CD4-positive, alpha-beta T cell treated with Interleukin-6 at 100 ng/mL for 8 hours (primary cell): ENCODE measurements around the gene FRMD4B.
"Not testable (repeated sequence)": the region's sequence is repeated elsewhere in the genome, so short reads cannot be mapped to it uniquely, and the experiment has no call there.

ENCODE experiments used
- DNase-seq: peaks from one replicate; pipeline ENCODE4 v3.0.0-alpha.2; 2020; ENCODE audit warnings: mixed read lengths, low spot score

The FRMD4B gene

DNA sequence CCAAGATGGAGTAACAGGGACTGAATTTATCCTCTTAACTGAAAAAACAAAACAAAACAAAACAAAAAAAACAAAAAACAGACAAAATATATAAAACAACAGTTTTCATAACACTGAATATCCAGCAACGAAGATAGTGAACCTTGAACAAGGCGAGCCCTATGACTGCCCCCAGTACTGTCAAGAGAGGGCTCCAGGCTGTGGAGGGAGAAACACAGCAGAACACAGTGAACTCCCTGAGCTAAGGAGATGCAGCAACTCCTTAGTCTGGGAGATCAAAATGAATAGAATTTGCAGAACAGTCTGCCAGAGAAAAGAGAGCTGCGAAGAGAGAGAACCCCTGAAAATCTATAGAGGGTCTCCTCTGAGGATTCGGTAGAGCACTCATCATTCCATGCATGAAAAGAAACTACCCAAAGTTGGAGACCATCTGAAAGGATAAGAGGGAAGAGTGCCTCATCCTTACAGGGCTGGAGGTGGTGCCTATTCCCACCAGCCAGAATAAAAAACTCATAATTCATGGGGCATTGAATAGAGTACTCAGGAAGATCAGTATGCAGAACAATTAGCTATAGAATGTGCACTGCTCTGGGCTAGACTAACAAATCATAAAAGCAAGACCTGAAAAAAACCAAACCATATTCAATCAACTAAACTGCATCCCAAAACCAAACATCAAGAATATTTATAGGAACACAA, 101.8 kb downstream of the FRMD4B start:
- DNase-seq = no peak

DNA sequence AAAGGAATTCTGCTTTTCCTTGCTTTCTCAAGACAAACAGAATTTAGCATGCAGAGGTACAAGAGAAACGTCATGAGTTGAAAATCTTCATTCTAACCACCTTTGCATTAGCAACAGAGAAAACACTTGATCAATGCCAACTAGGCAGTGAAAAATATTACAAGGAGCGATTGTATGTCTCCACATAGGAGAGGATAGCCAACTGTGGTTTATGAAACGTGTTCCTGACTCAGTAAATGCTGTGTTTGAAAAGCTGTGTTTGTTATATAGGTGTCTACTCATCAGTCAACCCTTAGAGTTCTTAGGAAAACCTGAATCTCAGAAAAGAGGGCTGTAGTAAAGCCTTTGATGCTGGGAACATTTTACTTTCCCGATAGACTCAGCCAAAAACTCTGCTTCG, 102.4 kb downstream of the FRMD4B start:
- DNase-seq = no peak

DNA sequence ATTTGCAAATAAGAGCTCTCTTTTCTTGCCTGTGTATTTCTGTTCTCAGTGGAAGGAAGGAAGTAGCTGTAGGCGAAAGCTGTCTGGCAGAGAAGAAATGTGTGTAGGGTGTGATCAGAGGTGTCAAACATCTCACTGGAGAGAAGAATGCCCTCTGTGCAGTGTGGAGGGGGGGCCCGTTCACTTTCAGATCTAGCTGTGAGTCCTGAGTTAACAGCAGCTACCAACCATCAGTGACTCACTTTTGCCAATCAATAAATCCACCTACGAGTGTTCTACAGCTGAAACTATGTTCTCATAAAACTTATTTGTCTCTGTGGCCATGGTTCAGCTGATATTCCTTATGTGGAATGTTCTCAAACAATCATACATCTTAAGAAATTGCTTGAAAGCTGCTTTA, 103.7 kb downstream of the FRMD4B start:
- peak; percentile 21 for DNase-seq

DNA sequence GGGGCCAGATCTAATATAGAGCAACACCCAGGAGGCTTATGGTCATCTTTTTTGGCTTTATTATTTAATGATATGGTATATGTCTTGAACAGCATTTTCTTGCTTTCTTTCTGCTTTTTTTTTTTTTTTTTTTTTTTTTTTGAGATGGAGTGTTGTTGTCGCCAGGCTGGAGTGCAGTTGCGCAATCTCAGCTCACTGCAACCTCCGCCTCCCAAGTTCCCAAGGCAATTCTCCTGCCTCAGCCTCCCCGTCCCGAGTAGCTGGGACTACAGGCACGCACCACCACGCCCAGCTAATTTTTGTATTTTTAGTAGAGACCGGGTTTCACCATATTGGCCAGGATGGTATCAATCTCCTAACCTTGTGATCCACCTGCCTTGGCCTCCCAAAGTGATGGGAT, 108.5 kb downstream of the FRMD4B start:
- not testable (repeated sequence) for DNase-seq

DNA sequence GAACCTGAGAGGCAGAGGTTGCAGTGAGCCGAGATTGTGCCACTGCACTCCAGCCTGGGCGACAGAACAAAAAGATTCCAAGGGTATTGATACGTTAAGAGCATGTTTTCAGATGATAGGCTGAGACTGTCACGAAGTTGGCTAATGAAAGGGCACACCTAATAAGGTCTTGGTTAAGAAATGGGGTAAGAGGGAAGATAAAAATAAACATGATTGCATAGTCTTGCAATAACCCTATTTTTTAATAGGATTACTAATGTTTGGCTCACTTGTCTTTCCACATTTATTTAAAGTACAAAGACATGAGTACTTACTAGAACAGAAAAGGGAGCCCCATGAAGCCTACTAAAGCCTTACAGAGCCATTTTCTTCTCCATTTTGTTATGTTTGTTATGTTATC, 109.0 kb downstream of the FRMD4B start:
- no peak for DNase-seq

DNA sequence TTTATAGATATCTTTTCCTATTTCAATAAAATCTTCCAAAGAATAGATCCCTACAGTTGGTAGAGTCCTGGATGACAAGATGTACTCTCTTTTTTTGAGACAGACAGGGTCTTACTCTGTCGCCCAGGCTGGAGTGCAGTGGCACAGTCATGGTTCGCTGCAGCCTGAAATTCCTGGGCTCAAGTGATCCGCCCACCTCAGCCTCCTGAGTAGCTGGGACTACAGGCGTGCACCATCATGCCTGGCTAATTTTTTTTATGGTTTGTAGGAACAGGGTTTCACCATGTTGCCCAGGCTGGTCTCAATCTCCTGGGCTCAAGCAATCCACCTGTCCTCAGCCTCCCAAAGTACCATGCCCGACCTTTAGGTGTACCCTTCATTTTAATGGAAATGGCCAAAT, 109.7 kb downstream of the FRMD4B start:
- not testable (repeated sequence) for DNase-seq

DNA sequence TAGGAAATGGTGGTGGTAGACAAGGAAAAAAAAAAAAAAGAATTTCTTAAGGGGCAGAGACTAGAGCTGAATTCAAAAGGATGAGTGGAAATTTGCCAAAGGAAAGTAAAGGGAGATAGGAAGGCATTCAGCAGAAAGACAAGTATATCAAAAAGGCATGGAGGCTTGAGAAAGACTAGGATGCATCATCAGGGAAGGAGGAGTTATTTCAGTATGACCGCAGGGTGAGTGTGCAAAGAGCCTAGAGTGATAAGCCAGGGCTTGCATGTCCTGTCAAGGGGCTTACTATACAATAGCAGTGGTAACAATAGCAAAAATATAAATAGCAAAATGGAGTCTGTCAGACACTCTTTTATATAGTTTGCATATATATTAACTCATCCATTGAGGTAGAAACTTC, 112.0 kb downstream of the FRMD4B start:
- no peak for DNase-seq

DNA sequence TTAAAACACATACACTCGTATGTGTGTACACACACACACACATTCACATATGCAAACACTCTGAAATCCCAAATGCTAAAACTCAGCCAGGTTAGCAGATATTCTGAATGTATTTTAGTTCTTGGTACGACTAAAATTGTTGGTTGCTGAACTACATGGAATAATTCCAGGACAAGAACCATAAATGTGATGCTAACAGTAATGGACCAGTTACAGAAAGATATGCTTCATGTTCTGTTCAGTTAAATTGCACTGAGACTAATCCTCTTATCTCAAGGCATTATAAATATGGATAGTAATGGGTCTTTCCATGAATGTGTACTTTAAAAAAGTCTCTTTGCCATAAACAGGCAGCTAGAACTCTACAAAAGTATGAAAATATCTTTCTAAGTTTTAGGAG, 113.3 kb downstream of the FRMD4B start:
- DNase-seq = no peak

DNA sequence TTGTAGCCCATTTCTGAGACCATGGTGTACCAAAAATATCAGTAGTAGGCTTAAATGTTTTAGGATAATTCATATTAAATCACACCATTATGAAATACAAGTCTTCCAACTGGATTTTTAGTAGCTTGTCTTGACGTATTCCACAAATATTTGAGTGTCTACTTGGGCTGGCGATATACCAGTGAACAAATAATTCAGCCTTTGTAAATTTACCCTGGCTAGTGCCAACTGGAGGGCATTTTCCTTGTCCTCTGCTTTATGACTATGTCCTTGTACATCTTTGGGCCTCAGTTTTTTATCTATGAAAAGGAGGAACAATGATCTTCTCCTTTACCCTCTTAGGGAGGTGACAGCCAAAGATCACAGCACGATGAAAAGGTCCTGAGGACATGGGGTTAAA, 114.8 kb downstream of the FRMD4B start:
- no peak for DNase-seq

DNA sequence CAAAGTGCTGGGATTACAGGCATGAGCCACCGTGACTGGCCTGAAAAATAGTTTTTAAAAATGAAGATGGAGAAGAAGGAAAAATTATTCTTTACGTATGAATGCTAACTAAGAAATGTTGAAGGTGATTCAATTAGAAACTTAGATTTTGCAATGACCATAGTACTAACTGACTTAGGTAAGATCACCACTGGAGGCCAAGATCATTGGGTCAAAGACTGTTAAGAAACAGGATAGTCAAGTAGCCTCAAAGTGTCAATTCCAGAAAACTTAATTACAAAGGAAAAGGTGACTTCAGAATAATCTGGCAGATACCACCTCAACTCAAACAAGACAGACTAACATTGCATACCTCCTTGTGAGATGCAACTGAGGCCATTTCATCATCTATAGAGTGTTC, 119.3 kb downstream of the FRMD4B start:
- no peak for DNase-seq

DNA sequence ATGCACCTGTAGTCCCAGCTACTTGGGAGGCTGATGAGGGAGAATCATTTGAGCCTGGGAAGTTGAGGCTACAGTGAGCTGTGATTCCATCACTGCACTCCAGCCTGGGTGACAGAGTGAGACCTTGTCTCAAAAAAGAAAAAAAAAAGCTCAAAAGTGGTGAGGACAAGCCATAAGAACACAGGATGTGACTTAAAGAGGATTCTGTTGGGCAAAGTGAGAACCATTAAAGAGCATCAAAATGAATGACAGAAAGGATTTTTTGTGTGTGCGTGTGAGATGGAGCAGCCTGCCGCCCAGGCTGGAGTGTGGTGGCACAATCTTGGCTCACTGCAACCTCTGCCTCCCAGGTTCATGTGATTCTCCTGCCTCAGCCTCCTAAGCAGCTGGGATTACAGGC, 119.8 kb downstream of the FRMD4B start:
- not testable (repeated sequence) for DNase-seq

DNA sequence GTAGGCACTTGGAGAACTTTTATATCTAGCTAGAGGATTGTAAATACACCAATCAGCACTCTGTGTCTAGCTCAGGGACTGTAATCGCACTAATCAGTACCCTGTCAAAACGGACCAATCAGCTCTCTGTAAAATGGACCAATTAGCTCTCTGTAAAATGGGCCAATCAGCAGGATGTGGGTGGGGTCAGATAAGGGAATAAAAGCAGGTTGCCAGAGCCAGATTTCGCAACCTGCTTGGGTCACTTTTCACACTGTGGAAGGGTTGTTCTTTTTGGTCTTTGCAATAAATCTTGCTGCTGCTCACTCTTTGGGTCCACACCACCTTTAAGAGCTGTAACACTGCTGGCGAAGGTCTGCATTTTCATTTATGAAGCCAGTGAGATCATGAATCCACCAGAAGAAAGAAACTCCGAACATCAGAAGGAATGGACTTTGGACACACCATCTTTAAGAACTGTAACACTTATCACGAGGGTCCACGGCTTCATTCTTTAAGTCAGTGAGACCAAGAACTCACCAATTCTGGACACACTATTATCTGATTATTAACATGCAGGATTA, 125.0 kb downstream of the FRMD4B start:
- not testable (repeated sequence) for DNase-seq

DNA sequence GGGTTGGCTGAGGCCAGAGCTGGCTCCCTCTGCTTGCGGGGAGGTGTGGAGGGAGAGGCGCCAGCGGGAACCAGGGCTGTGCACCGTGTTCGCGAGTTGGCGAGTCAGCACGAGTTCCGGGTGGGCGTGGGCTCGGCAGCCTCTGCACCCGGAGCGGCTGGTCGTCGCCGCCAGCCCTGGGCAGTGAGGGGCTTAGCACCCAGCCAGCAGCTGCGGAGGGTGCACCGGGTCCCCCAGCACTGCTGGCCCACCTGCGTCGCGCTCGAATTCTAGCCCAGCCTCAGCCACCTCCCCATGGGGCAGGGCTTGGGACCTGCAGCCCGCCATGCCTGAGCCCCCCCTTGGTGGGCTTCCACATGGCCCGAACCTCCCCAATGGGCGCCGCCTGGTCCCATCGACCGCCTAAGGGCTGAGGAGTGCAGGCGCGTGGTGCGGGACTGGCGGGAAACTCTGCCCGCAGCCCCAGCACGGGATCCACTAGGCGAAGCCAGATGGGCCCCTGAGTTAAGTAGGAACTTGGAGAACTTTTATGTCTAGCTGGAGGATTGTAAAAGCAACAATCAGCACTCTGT, 125.6 kb downstream of the FRMD4B start:
- DNase-seq = no peak

DNA sequence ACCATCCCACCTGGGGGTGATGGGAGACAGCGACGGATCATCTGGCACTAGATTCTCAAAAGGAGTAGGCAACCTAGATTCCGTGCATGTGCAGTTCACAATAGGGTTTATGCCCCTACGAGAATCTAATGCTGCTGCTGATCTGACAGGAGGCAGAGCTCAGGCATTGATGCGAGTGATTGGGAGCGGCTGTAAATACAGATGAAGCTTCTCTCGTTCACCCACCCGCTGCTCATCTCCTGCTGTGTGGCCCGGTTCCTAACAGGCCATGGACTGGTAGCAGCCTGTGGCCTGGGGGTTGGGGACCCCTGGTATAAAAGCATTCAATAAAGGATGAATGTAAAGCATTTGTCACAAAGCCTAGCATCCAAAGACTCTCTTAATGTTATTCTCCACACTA, 126.8 kb downstream of the FRMD4B start:
- DNase-seq = no peak

DNA sequence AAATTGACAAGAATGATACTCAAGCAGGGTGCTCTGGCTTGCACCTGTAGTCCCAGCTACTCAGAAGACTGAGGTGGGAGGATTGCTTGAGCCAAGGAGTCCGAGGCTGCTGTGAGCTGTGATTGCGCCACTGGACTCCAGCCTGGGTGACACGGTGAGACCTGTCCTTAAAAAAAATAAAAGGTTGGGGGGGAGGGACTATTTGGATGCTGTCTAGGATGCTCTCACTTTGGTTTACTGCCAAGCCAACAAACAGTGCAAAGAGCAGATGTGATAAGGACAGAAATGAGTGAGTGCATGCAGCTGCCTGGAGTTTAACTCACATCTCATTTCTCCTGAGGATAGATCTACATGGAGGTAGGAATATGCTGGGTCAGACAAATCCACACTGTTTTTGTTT, 130.0 kb downstream of the FRMD4B start:
- DNase-seq = no peak

DNA sequence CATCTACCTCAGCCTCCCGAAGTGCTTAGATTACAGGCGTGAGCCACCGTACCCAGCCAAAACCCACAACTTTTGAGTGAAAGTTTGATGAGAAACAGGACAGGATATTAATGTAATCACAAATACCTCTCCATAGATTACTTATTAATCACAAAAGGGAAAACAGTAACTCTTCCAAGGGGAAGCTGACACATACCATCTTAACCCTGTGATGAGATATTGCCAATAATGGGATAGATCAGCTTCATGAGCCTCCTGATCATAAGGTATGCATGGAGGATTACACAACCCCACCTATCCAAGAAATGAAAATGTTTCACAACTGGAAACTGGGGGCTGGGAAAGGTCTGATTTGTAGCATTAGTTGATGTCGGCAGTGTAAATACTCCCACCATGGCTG, 131.5 kb downstream of the FRMD4B start:
- no peak for DNase-seq

DNA sequence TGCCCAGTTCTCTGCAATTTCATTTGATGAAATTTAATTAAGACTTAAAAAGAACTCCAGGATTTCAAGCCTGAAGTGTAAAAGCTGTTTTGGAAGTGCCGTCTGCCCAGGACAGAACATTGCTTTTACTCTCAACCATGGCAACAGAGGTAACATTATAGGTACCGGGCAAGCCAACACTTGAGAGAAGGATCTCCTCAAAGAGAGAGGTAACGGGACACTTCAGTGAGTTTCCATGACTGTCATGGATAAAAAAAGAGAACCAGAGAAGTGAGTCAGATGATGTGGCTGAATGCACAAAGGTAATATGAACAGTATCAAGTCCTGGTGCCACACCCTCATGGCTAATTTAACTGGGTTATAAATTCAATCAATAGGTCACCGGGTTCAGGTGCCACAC, 133.3 kb downstream of the FRMD4B start:
- no peak for DNase-seq

DNA sequence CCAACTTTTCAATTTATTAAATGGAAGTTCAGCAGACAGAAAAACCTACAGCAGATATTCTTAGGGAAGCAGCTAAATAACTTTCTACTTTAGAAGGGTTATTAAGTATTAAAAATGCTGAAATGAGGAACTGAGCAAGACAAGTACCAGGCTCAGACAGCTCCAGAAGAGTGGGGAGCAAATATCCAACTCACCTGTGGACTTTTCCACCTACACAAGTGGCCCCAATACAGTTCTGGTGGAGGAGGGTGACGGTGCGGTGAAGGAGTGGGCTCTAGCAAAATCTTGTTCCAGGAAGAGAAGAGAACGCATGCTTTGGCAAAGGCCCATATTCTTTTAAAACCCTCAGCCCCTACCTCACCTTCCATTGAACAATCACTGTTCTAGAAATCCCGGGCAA, 133.7 kb downstream of the FRMD4B start:
- DNase-seq = no peak

DNA sequence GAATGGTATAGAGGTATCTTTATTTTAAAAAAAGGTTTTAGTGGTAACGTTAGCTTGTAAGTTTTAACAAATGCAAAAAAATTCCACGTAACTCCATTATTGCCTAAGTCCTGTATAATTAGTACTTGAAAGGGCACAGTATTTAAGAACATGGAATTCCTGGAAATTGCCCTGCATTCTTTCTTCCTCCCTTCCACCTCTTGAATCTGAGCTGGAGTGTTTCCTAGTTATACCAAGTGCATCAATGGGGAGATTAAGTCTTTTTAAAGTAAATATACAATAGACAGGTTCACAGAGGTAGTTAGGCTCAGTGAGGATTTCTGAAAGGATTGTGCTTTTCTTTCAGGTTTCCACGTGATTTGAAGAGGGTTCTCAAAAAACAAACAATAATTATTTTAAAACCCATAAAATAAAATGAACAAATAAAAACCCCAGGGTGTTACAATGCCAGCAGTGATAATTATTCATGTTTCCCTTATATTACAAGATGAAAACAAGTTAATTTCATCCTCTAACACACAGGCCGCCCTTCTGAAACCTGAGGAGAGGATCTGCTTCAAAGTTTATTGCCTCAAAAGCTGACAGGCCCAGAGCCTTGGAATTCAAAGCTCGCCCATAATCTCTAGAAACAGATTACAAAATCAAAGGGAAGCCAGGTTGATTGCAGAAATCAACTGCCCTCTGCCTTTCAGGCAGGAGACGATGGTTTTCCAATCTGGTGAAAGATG, 134.6 kb downstream of the FRMD4B start:
- DNase-seq = no peak

DNA sequence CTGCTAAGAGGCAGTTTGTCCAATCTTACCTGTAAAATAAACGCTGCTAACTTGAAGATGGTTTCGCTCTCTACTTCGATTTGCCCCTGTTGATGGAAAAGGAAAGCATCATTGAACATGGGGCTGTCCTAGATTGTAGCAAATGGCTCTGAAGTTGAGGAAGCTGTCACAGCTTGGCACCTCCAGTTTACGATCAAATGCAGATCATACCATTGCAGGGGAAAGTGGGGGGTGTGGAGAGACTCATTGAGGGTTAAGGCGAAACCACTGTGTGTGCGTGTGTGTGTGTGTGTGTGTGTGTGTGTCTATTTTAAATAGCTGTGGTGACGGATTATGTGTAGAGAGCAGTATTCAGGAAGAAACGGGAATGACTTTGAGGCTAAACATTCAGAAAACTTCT, 135.9 kb downstream of the FRMD4B start:
- DNase-seq = no peak

DNA sequence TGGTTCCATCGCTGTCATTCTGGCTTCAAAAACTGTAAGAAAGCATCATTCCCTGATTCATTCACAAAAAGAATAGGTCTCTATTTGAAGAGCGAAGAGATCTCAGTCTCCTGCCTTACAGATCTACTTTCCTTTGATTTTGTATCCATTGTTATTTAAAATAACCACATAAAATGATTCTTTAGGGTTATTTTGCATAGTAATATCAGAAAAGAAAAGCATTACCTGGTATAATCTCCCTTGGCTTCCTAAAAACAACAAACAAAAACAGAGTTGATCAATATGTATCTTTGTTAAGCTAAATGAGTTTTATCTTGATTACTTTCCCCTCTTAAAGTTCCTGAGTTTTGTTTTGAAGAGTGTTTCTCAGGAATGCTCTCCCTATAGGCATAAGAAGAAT, 136.9 kb downstream of the FRMD4B start:
- DNase-seq = no peak

DNA sequence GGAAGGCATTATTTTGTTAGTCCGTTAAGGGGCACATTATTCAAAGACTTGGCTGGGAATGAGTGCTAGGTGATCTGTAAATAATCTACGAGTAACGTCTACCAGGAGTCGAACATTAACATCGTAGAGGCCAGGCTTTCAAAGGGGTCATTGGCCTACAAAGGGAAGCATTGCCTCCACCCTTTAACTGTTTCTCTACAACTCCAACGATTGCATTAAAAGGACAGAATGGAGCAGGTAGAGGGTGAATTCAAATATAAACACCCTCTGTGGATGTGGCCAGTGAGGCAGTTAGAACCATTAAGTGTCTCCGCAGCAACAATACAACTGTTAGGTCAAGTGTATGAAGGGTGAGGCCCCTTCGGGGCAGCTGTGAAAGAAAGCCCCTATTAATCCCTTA, 137.5 kb downstream of the FRMD4B start:
- no peak for DNase-seq

DNA sequence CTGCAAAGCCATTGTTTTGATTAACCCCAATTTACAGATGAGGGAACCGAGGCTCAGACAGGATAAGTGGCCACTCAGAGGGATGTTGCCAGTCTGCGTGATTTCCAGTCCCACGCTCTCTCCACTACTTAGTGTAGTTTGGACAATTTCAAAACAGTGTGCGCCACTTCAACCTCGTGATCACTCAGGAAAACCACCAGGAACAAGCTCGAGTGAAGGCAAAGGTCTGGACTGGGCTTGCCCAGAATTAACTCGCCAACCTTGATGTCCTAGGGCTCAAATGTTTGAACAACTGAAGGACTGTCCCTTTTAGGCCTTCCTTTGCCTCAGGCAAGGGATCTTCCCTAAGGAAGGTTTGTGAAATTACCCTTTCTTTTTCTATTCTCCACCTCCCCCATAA, 139.3 kb downstream of the FRMD4B start:
- DNase-seq = no peak
